Measurements from ENCODE around the gene CASP7. TPM values are rescaled to one million over a fixed set of nuclear protein-coding genes. Genes with fewer than 3 reads are reported as not detected.

Gene CASP7
- polyA plus RNA-seq, 1 donor from 2014 or later, result 0.77 TPM

GRCh38 chr10:113663142-113663541 is 16.6 kb upstream of the CASP7 start:
- Histone ChIP-seq H3K27ac (ENCODE audit: low read length) (no peak overlapping the region), H4K20me1 (ENCODE audit: insufficient read depth) (no peaks in the 10 kb centered on the region), H3K4me2 (ENCODE audit: low read length) (no peak overlapping the region), H3K9ac (ENCODE audit: low read length) (no peak overlapping the region), H3F3A (ENCODE audit: insufficient read depth, low read length, poor library complexity, severe bottlenecking) (no peaks in the 10 kb centered on the region), H3K4me3 (ENCODE audit: low read length) (no peak overlapping the region), H2AFZ (ENCODE audit: low read depth, low read length) (no peak overlapping the region), H3K27me3 (ENCODE audit: insufficient read depth, low read depth, low read length) (no peaks in the 10 kb centered on the region), H3K36me3 (ENCODE audit: insufficient read depth, low read length) (no peaks in the 10 kb centered on the region), H3K79me2 (replicated peaks; ENCODE audit: insufficient read depth, low read length) (no peaks in the 10 kb centered on the region), H3K9me2 (ENCODE audit: insufficient read depth, low read length) (no peaks in the 10 kb centered on the region), H3K9me3 (ENCODE audit: low read length) (no peaks in the 10 kb centered on the region)
- TF ChIP-seq CTCF (IDR thresholded peaks at IDR 0.05; ENCODE audit: poor library complexity, severe bottlenecking) (no peak), EP300 (conservative IDR thresholded peaks at IDR 0.05; ENCODE audit: poor library complexity, severe bottlenecking) (no peak), POLR2AphosphoS5 (IDR thresholded peaks at IDR 0.05) (no peak), REST (IDR thresholded peaks at IDR 0.05; ENCODE audit: borderline replicate concordance) (no peak), MXI1 (conservative IDR thresholded peaks at IDR 0.05; ENCODE audit: poor library complexity, severe bottlenecking) (no peak), EZH2 (IDR thresholded peaks at IDR 0.05; ENCODE audit: borderline replicate concordance, insufficient read depth, low read length, poor library complexity, severe bottlenecking) (no peak), TAF1 (IDR thresholded peaks at IDR 0.05; ENCODE audit: low read depth) (no peak), RAD21 (conservative IDR thresholded peaks at IDR 0.05) (no peak), SMC3 (conservative IDR thresholded peaks at IDR 0.05; ENCODE audit: poor library complexity) (no peak)

GRCh38 chr10:113663908-113664307 is 15.8 kb upstream of the CASP7 start, which contains the start of gene NRAP:
Gene NRAP, minus strand, starts transcription at chr10:113664041. Its CDS starts 159 bp downstream, at chr10:113663882.
- no peaks in the 10 kb centered on the region for H3F3A ChIP-seq (ENCODE audit: insufficient read depth, low read length, poor library complexity, severe bottlenecking)
- H4K20me1 ChIP-seq (ENCODE audit: insufficient read depth), result no peaks in the 10 kb centered on the region
- no peak within 1 kb of the TSS for H2AFZ ChIP-seq (ENCODE audit: low read depth, low read length)
- no peak for TF ChIP-seq EZH2 (IDR thresholded peaks at IDR 0.05; ENCODE audit: borderline replicate concordance, insufficient read depth, low read length, poor library complexity, severe bottlenecking)
- TF ChIP-seq RAD21 (conservative IDR thresholded peaks at IDR 0.05), result no peak
- no peak for TF ChIP-seq TAF1 (IDR thresholded peaks at IDR 0.05; ENCODE audit: low read depth)
- TF ChIP-seq MXI1 (conservative IDR thresholded peaks at IDR 0.05; ENCODE audit: poor library complexity, severe bottlenecking), result no peak
- no peak for TF ChIP-seq POLR2AphosphoS5 (IDR thresholded peaks at IDR 0.05)
- no peak for TF ChIP-seq REST (IDR thresholded peaks at IDR 0.05; ENCODE audit: borderline replicate concordance)
- TF ChIP-seq SMC3 (conservative IDR thresholded peaks at IDR 0.05; ENCODE audit: poor library complexity), result no peak
- TF ChIP-seq EP300 (conservative IDR thresholded peaks at IDR 0.05; ENCODE audit: poor library complexity, severe bottlenecking), result no peak
- no peak for TF ChIP-seq CTCF (IDR thresholded peaks at IDR 0.05; ENCODE audit: poor library complexity, severe bottlenecking)
- H3K4me2 ChIP-seq (ENCODE audit: low read length), result no peak within 1 kb of the TSS
- H3K4me3 ChIP-seq (ENCODE audit: low read length), result no peak within 1 kb of the TSS
- H3K9ac ChIP-seq (ENCODE audit: low read length), result no peak within 1 kb of the TSS
- no peaks in the 10 kb centered on the region for H3K36me3 ChIP-seq (ENCODE audit: insufficient read depth, low read length)
- no peaks in the 10 kb centered on the region for H3K9me3 ChIP-seq (ENCODE audit: low read length)
- no peaks in the 10 kb centered on the region for H3K79me2 ChIP-seq (replicated peaks; ENCODE audit: insufficient read depth, low read length)
- H3K27ac ChIP-seq (ENCODE audit: low read length), result no peak within 1 kb of the TSS
- no peaks in the 10 kb centered on the region for H3K27me3 ChIP-seq (ENCODE audit: insufficient read depth, low read depth, low read length)
- no peaks in the 10 kb centered on the region for H3K9me2 ChIP-seq (ENCODE audit: insufficient read depth, low read length)
